ENCODE data around the gene MDM2. TPM values are rescaled to one million over a fixed set of nuclear protein-coding genes. Genes with fewer than 3 reads are reported as not detected.

Gene MDM2
- total and polyA plus RNA-seq, 2 of the 8 experiments (the other 6 are each of a cell fraction or from before 2014, with no cell fraction given): 15.1 to 115 TPM

DNA sequence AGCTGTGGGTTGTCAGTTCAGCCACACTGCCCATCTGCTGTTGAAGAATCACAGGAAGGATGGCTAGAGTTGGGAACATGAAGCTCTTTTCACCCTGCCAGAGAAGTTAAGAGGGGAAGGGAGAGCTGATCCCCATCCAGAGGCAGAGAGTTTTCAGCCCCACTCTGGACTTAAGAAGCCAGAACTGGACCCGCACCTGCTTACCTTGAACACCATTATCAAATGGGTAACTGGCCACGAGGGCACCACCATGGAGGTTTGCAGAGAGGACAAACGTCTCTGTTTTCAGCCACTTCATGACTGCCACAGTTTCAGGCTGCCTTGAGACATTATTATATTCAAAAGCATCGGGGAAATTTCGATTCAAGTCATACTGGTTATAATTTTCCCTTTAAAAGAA, 62.0 kb downstream of the MDM2 start:
- Histone ChIP-seq H3K4ac (replicated peaks; ENCODE audit: insufficient read length, low read depth, low read length) (no peak overlapping the region), H3K56ac (replicated peaks; ENCODE audit: insufficient read length, low read depth, low read length) (no peak overlapping the region), H2AFZ (ENCODE audit: low read length) (no peak overlapping the region), H2BK20ac (ENCODE audit: low read length) (no peak overlapping the region), H3K23ac (ENCODE audit: insufficient read length) (no peak overlapping the region), H3K27ac (ENCODE audit: low read depth, low read length) (no peak overlapping the region), H3K14ac (ENCODE audit: insufficient read length) (no peak overlapping the region), H3K4me3 (ENCODE audit: extremely low read depth in 1 of 4, insufficient read depth in 2 of 4, low read depth in 3 of 4, low read length in 4 of 4) (no peak overlapping the region), H3K79me1 (ENCODE audit: low read depth, low read length) (no peaks in the 10 kb centered on the region), H3K23me2 (ENCODE audit: low read depth, low read length) (no peaks in the 10 kb centered on the region; the same call in 1 of the 2 replicates), H3K79me2 (ENCODE audit: control insufficient read depth in 1 of 2, insufficient read depth in 2 of 2, low read length in 2 of 2) (no peaks in the 10 kb centered on the region), H3K18ac (ENCODE audit: extremely low read depth, low read length) (no peak overlapping the region), H2BK120ac (replicated peaks; ENCODE audit: low read depth, low read length) (no peak overlapping the region), H3K4me1 (replicated peaks in 1 of 4; ENCODE audit: control insufficient read depth in 3 of 4, insufficient read depth in 4 of 4, low read length in 3 of 4) (peaks cover 2 to 5% (median 4%) of the 10 kb centered on the region in 4 experiments; a peak in 3 of 7 replicates), H4K20me1 (replicated peaks in 1 of 2; ENCODE audit: control insufficient read depth in 1 of 2, insufficient read depth in 2 of 2, low read length in 2 of 2) (no peaks in the 10 kb centered on the region), H3K9ac (replicated peaks in 1 of 4; ENCODE audit: extremely low read depth in 1 of 4, low read depth in 3 of 4, low read length in 3 of 4) (no peak overlapping the region), H4K8ac (ENCODE audit: extremely low read depth, insufficient read depth, low read length) (no peak overlapping the region), H3K4me2 (ENCODE audit: insufficient read depth in 1 of 2, low read depth in 2 of 2, low read length in 2 of 2) (no peak overlapping the region), H2BK15ac (ENCODE audit: low read length) (no peak overlapping the region), H3K36me3 (ENCODE audit: control insufficient read depth in 2 of 4, insufficient read depth in 4 of 4, low read length in 3 of 4) (no peaks in the 10 kb centered on the region), H2AK5ac (ENCODE audit: low read depth, low read length) (no peak overlapping the region), H2BK5ac (ENCODE audit: low read depth, low read length) (no peak overlapping the region), H3K9me3 (ENCODE audit: insufficient read depth in 2 of 2, low read depth in 1 of 2, low read length in 1 of 2) (no peaks in the 10 kb centered on the region), H3K27me3 (replicated peaks in 1 of 4; ENCODE audit: control insufficient read depth in 3 of 4, extremely low read depth in 1 of 4, insufficient read depth in 3 of 4, low read length in 3 of 4) (no peaks in the 10 kb centered on the region), H4K91ac (replicated peaks; ENCODE audit: insufficient read length, low read length) (no peak overlapping the region), H4K5ac (ENCODE audit: insufficient read length, low read depth, low read length) (no peak overlapping the region), H2BK12ac (ENCODE audit: low read depth, low read length) (no peak overlapping the region)
- ChIA-PET POLR2A (ENCODE audit: partially characterized antibody) (no interaction called here), CTCF (ENCODE audit: partially characterized antibody) (interaction anchor here (0.6 to 4.0 kb wide), 4 partner anchors 40 to 1246 kb away, joined by 3 to 29 read pairs (median 4); no protein-coding TSS in a partner anchor)
- WGBS, 2 experiments (ENCODE audit: extremely low coverage in 1 of 2, insufficient coverage in 1 of 2, insufficient read length in 1 of 2, insufficient replicate concordance in 2 of 2, low coverage in 1 of 2, low lambda C conversion rate in 2 of 2, missing lambda C conversion rate in 1 of 2): 82% methylated on average over 5 of the region's 5 CpGs; no CpG with 5 or more reads in 1 of the 2 experiments
- no peak for FAIRE-seq
- no peak for DNase-seq (ENCODE audit: low read depth in 1 of 2, low spot score in 2 of 2)
- no peak for TF ChIP-seq TAF7 (optimal IDR thresholded peaks at IDR 0.05; ENCODE audit: borderline replicate concordance, low read depth, low read length)
- TF ChIP-seq FOSL1 (IDR thresholded peaks at IDR 0.05; ENCODE audit: insufficient read depth, low read depth, low read length): no peak
- TF ChIP-seq RXRA (IDR thresholded peaks at IDR 0.05; ENCODE audit: insufficient read depth, low read depth, low read length): no peak
- no peak for TF ChIP-seq HDAC6 (IDR thresholded peaks at IDR 0.05; ENCODE audit: low read depth, low read length)
- no peak for TF ChIP-seq CHD1 (IDR thresholded peaks at IDR 0.05; ENCODE audit: low read depth, low read length)
- TF ChIP-seq BACH1 (IDR thresholded peaks at IDR 0.05; ENCODE audit: low read length): no peak
- TF ChIP-seq CBX8 (IDR thresholded peaks at IDR 0.05; ENCODE audit: borderline replicate concordance, low read depth, low read length): no peak
- no peak for TF ChIP-seq CREB1 (IDR thresholded peaks at IDR 0.05)
- TF ChIP-seq SP2 (IDR thresholded peaks at IDR 0.05; ENCODE audit: low read length): no peak
- TF ChIP-seq CTCF (IDR thresholded peaks at IDR 0.05; ENCODE audit: control extremely low read depth in 1 of 3, insufficient read depth in 1 of 3, low read depth in 1 of 3, low read length in 3 of 3): no peak
- no peak for TF ChIP-seq MAFK (IDR thresholded peaks at IDR 0.05; ENCODE audit: low read depth, low read length)
- no peak for TF ChIP-seq SAP30 (IDR thresholded peaks at IDR 0.05; ENCODE audit: insufficient read depth, insufficient replicate concordance, low read length)

Measured in H1 (cell line).